NOMO-1 (cell line): ENCODE results near the gene HMCN2.
"Not testable (repeated sequence)": the region's sequence is repeated elsewhere in the genome, so short reads cannot be mapped to it uniquely, and the experiment has no call there.

Source experiments
- DNase-seq, 2 experiments: peaks; one replicate each; lab custom pipeline; 2025; ENCODE audit not compliant: unreplicated experiment in 2 of 2; lab: John Stamatoyannopoulos, UW

Gene HMCN2

DNA sequence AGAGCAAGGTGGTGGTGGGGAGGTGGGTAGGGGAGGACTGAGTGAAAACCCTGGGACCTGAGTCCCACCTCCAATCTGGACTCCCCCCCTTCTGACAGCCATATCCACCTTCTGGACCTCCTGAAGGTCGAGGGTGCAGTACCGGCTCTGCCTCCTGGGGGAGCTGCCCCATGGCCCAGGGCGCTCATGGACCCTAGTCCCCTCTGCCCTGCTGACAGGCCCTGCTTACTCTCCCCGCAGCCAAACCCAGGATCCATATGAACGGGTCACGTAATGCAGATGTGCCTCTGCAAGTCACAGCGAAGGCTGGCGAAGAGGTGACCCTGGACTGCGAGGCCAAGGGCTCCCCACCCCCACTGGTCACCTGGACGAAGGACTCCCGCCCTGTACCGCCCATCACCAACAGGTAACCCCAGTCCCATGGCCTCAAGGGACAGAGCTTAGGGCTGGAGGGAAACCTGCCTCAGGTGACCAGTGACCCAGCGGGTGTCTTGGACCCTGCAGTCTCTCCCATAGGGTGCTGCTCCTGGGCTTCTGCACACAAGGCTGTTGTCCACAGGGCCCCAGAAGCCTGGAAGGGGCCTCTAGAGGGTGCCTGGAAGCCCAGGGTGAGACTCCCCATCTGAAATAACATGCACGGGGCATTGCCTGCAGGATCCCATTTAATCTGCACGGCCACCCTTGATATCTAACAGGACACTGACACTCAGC is 61.7 kb downstream of the HMCN2 start:
- no peak for DNase-seq

DNA sequence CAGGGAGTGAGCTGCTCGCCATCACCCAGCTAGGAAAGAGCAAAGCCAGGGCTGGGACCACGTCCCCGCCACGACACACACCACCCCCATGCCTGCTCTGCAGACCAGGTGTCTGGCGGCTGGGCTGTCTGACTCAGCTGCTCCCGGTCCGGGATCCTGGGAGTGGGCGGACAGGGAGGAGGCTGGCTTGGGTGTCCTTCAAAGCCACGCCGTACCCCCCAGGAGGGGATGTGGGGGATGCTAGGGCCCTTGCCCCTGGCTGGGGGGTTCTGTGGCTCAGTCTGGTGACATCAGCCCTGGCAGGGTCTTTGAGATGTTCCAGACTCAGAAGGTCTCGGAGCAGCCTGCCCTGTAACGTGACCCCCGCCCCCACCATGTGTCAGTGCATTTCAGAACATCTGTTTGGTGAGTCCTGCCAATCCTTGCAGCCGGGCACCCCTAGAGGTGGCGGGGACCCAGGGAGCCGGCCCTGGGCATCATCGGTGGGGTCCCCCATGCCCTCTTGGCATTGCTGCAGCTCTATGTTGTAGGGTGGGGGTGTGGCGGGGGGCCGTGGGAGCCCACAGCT is 62.3 kb downstream of the HMCN2 start:
- DNase-seq, result no peak

- DNase-seq, result peak; percentile 5 to 15
These were observed 62.8 kb downstream of the HMCN2 start for GRCh38 chr9:130328349-130328801.

- DNase-seq, result no peak
These were observed 63.5 kb downstream of the HMCN2 start for GRCh38 chr9:130329061-130329460.

GRCh38 chr9:130330202-130330862 is 64.8 kb downstream of the HMCN2 start:
- DNase-seq, result no peak

DNA sequence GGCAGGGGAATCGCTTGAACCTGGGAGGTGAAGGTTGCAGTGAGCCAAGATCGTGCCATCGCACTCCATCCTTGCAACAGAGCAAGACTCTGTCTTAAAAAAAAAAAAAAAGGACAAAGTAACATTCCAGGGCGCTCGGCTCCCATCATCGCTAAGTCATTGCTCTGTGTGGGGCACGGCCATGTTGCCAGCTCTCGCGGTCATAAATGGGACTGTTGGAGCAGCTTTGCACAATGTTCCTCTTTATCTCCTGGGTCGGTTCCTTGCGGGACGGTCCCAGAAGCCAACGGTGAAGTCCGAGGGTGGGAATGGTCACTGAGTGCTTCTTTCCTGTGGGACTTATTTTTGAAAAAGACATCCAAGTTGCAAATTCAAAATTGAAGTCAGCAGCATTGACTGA is 65.5 kb downstream of the HMCN2 start:
- no peak for DNase-seq

GRCh38 chr9:130331573-130331972 is 66.0 kb downstream of the HMCN2 start:
- no peak for DNase-seq

GRCh38 chr9:130332384-130332926 is 66.9 kb downstream of the HMCN2 start:
- no peak for DNase-seq

- no peak for DNase-seq
These were observed 67.6 kb downstream of the HMCN2 start for GRCh38 chr9:130333041-130333711.

DNA sequence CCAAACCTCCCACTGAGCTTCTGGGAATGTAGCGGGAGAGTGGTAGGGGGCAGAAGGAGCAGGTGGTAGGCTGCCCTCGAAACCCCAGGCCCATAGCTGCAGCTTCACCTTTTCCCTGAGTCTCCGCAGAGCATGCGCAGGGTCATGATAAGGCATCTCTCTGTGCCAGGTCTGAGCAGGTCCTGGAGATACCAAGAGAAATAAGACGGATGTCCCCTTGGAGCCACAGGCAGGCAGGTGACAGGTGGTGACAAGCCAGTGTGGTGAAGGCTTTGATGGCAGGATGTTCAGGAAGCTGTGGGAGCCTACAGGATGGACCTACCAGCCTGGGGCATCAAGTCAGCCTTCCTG is 68.1 kb downstream of the HMCN2 start:
- no peak for DNase-seq

DNA sequence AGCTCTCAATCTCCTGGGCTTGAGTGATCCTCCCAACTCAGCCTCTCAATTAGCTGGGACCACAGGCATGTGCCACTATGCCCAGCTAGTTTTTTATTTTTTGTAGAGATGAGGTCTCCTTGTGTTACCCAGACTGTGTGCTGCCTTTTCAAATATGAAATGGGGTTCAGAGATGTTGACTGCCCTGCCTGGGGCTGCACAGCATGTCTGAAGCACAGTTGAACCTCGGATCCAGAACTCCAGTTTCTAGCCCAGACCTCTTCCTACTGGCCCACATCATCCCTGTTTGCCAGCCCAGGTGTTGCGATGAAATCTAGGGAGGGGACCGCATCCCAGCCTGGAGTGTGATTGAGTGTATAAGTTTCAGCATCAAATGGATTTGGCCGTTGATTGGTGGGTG is 69.4 kb downstream of the HMCN2 start:
- DNase-seq, result no peak

GRCh38 chr9:130336027-130336610 is 70.6 kb downstream of the HMCN2 start:
- DNase-seq, result no peak

DNA sequence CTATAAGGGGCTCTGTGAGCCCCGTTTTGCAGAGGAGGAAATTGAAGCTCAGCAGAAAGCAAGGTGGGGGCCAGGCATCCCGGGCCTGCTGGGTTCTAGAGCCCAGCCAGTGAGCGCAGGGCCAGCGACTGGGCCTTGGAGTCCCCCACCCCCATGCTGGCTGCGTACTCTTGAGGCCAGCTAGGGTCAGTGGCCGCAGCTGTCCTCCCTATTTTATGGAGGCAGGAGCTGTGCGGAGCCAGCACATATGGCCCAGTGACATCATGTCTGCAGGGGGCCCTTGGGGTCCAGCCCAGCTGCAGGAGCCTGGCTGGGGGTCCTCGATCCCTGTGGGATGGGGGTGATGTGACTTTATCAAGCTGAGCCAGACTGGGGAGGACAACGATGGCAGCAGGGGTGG is 71.3 kb downstream of the HMCN2 start:
- DNase-seq, result no peak

DNA sequence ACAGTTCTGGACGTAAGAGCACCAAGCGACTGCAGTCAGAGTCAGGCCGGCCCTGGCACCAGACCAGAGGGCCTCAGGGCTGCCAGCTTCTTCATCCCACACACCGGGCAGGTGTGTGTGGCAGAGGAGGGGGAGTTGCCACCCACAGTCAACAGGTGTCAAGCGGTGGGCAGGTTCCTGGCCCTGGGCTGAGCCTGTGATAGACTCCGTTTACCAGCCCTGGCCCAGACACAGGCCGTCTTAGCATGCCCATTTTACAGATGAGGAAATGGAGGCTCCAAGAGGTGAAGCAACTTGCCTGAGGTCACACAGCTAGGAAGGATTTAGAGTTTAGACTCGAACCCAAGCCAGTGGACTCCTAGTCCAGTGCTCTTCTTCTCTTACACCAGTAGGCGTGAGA is 71.8 kb downstream of the HMCN2 start:
- DNase-seq, result no peak

DNA sequence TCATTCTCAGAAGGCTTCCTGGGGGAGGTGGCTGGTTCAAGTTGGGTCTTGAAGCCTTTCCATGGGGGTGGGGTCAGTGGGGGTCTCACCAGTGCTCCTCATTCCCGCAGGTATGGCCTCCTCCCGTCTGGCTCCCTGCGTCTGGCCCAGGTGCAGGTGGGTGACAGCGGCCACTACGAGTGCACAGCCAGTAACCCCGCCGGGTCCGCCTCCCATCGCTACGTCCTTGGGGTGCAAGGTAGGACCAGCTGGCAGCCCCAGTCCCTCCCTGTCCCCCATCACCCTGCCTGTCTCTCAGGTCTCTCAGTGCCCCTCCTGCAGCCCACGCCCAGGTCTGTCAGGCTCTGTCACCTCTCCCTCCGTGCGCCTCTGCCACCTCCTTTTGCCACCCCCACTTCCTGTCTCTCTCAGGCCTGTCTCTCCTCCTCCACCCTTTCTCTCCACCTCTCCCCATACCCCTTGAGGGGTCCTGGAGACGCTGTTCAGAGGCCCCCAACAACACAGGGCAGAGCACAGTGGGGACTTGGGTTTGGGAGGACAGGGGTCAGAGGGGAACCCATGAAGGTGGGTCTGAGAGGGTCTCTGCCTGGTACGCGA is 72.3 kb downstream of the HMCN2 start:
- no peak for DNase-seq

DNA sequence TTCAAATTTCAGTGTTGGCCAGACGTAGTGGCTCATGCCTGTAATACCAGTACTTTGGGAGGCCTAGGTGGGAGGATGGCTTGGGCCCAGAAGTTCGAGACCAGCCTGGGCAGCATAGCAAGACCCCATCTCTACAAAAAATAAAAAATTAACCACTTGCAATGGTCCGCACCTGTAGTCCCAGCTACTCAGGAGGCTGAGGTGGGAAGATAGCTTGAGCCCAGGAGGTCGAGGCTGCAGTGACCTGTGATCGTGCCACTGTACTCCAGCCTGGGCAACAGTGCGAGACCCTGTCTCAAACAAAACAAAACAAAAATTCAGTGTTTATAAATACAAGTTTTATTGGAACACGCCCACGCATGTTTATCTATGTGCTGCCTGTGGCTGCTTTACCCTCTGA is 73.3 kb downstream of the HMCN2 start:
- DNase-seq, result not testable (repeated sequence)

DNA sequence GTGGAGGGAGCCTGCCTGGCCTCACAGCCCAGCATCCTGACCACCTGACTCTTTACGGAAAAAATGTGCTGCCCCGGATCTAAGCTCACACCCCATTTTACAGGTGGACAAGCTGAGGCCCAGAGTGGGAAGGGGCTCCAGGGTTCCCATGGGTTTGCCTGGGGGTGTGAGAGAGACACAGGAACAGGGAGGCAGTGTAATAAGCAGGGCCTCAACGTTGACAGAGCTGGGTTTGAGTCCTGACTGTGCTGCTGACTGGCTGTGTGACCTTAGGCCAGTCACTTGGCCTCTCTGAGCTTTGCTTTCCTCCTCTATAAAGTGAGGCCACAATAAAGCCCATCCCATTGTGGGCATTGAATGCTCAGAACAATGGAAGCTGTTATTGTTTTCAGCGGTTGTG is 73.7 kb downstream of the HMCN2 start:
- no peak for DNase-seq

- peak in 1 of 2 experiments; percentile 24 for DNase-seq
These were observed 74.5 kb downstream of the HMCN2 start for GRCh38 chr9:130340011-130340410.

DNA sequence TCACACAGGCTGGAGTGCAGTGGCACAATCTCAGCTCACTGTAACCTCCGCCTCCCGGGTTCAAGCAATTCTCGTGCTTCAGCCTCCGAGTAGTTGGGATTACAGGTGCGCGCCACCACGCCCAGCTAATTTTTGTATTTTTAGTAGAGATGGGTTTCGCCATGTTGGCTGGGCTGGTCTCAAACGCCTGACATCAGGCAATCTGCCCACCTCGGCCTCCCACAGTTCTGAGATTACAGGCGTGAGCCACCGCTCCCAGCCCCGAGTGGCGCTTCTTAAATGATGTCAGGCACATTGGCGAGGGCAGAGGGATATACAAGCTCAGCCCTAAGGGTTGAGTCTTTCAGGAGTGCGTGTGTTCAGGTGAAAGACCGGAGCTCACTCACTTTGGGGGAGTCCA is 75.0 kb downstream of the HMCN2 start:
- DNase-seq, result not testable (repeated sequence)

GRCh38 chr9:130341128-130341527 is 75.6 kb downstream of the HMCN2 start:
- DNase-seq, result no peak
